Measurements from ENCODE around the gene HGS.

HGS gene, protein sequence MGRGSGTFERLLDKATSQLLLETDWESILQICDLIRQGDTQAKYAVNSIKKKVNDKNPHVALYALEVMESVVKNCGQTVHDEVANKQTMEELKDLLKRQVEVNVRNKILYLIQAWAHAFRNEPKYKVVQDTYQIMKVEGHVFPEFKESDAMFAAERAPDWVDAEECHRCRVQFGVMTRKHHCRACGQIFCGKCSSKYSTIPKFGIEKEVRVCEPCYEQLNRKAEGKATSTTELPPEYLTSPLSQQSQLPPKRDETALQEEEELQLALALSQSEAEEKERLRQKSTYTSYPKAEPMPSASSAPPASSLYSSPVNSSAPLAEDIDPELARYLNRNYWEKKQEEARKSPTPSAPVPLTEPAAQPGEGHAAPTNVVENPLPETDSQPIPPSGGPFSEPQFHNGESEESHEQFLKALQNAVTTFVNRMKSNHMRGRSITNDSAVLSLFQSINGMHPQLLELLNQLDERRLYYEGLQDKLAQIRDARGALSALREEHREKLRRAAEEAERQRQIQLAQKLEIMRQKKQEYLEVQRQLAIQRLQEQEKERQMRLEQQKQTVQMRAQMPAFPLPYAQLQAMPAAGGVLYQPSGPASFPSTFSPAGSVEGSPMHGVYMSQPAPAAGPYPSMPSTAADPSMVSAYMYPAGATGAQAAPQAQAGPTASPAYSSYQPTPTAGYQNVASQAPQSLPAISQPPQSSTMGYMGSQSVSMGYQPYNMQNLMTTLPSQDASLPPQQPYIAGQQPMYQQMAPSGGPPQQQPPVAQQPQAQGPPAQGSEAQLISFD

DNA sequence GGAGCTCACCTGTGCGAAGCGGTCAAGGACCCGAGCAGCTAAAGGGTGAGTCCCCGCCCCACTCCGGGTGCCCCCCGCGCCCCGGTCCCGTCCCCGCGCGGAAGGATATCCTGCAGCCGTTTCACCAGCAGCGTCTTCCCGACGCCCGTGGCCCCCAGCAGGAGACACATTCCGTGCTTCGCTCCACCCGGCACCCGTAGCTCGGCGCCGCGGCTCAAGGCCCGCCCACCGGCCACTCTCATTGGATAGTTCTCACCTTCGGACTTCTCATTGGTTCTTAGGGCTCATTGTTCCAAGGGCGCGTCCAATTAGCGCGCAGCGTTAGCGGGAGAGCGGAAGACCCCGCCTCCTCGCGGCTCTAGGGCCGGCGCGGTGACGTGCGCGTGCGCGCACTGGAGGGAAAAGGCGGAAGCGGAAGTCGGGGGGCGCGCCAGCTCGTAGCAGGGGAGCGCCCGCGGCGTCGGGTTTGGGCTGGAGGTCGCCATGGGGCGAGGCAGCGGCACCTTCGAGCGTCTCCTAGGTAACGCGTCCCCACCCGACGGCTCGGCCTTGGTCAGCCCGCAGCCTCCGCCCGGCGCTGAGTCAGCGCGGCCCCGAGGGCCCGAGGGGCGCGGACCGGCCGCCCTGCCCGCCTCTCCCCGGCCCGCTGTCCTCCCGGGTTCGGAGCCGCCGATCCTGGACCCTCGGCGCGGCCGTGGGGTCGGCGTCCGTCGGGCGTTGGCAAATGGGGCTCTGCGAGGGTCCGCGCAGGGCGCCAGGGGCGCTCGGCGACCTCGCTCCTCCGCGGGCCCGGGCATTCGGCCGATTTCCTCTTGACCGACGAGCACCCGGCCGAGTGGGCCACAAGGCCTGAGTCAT is at the start of gene HGS, which contains the start of gene ARL16:
Gene HGS, plus strand, starts transcription at position 428 of the 858 bp plus-strand sequence. Its CDS starts 56 bp downstream, at position 484.
Gene ARL16, minus strand, starts transcription at position 214 of the 858 bp plus-strand sequence. Its CDS starts 44 bp downstream, at position 170.
- DNase-seq = peak; percentile 93 to 97 (median 94)

DNA sequence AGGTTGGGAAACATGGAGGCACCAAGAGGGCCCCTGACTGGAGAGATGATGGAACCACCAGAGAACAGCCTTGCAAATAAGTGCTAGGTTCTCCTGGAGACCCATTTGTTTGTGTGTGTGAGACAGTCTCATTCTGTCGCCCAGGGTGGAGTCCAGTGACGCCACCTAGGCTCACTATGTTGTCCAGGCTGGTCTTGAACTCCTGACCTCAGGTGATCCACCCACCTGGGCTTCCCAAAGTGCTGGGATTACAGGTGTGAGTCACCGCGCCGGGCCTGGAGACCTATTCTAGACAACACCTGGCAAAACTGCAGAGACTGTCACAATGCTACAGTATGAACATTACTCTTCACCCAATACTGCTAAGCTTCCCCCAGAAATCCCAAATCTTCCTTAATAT is 48.4 kb upstream of the HGS start:
- no peak for DNase-seq

DNA sequence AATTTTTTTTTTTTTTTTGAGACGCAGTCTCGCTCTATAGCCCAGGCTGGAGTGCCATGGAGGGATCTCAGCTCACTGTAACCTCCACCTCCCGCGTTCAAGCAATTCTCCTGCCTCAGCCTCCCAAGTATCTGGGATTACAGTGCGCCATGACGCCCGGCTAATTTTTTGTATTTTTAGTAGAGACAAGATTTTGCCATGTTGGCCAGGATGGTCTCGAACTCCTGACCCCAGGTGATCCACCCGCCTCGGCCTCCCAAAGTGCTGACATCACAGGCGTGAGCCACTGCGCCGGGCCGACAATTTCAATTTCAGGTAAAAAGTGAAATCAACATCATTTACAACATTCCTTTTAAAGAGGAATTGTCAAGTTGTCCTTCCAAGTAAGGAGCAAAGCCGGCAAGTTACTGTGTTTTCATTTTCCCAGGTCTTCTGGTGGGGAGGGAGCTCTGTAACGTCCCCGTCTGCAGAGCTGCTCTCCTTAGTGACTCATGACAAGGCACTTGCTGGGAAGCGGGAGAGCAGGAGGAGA is 47.8 kb upstream of the HGS start:
- no peak for DNase-seq

DNA sequence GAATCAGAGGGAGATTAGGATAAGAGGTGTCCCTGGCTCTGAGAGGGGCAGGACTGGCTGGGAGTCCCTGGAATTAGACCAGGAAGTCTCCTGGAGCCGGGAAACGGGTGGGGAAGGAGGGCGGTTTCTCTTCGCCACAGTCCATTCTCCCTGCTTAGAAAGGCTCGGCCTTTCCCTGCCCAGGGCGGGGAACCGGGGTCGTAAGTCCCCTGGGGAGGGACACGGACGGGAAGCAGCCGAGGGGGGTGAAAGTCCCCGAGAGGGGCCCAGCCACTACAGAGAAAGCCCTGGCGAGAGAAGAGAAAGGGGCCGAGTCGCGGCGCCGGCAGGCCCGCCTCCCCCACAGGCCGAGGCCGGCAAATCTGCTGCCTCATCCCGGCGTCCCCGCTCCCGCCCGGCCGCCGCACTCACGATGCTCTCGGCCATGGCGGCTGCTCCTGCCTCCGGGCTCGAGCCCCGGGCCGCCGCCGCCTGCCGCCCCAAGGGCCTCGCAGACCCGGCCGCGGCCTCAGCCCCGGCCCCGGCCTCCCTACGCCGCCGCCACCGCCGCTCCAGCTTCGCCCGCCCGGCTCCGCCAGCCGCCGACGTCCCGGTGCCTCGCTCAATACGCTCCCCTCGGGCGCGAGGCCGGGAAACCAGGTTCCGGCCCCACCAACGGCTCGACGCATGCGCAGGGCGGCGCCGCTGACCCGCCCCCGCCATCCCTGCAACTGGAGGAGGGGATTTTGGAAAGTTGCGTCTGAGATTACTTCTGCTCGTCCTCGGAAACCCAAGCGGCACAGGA is 47.1 kb upstream of the HGS start, which contains the start of the genes NPLOC4 and TSPAN10:
Gene NPLOC4, minus strand, starts transcription at position 608 of the 784 bp plus-strand sequence. Its CDS starts 182 bp downstream, at position 426.
Gene TSPAN10, plus strand, starts transcription at position 692 of the 784 bp plus-strand sequence. CDS start 5,217 bp downstream, outside the sequence.
- peak; percentile 47 to 78 (median 72) for DNase-seq

DNA sequence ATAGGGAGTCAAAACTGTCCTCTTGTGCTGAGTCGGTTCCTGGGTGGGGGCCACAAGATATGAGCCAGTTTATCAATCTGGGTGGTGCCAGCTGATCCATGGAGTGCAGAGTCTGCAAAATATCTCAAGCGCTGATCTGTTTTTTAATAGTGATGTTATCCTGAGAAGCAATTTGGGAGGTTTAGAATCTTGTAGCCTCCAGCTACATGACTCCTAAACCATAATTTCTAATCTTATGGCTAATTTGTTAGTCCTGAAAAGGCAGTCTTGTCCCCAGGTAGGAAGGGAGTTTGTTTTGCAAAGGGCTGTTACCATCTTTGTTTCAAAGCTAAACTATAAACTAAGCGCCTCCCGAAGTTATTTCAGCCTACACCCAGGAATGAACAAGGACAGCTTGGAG is 45.1 kb upstream of the HGS start:
- no peak for DNase-seq

DNA sequence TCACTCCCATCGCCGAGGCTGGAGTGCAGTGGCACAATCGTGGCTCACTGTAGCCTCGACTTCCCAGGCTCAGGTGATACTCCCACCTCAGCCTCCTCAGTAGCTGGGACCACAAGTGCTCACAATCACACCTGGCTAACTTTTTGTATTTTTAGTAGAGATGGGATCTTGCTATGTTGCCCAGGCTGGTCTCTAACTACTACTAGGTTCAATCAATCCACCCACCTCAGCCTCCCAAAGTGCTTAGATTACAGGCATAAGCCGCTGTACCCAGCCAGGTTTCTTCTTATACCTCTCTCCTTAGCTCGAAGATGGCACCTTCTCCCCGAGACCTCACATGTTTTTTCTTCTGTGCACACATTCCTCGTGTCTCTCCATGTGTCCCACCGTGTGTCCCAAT is 43.8 kb upstream of the HGS start:
- DNase-seq = no peak

DNA sequence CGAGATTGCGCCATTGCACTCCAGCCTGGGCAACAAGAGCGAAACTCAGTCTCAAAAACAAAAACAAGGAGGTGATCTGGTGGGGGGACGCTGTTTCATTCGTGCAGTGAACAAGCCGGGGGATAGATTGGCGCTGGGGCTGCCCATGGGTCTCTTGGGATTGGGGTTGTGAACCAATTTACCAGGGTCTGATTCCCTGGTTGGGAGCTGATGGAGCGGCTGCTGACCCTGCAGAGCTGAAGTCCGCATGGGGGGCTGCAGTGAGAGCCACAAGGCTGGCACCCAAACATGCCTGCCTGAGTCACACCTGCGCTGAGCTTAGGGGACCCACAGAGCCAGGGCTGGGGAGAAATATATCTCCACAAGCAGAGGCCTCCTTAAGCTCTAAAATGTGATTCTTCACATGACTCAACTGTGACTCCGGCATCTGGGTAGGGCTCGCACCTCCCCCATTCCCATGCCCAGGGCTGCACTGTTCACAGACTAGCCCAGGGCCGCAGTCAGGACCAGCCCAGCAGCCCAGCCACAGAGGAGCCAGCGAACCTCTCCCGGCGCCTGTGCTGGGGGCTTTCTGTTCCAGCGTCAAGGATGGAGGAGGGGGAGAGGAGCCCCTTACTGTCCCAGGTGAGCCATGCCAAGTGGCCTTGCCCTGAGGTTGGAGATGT is 41.9 kb upstream of the HGS start:
- DNase-seq = no peak

DNA sequence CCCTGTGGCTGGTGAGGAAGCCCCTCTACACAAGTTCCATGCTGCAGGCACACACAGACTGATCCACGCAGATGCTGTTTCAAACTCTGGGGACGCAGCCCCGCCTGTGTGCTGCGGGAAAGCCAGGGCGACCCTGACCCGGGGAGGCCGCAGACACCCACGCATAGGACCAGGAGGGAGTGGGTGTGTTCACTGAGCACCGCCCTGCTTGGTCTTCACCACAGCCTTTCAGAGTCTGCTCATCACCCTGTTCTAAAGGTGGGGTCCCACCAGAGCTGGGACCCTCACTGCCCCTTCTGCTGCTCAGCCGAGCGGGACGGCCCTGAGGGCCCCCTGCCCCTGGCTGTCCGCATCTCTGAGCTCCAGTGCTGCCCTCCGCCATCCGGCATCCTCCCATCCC is 39.3 kb upstream of the HGS start:
- no peak for DNase-seq

DNA sequence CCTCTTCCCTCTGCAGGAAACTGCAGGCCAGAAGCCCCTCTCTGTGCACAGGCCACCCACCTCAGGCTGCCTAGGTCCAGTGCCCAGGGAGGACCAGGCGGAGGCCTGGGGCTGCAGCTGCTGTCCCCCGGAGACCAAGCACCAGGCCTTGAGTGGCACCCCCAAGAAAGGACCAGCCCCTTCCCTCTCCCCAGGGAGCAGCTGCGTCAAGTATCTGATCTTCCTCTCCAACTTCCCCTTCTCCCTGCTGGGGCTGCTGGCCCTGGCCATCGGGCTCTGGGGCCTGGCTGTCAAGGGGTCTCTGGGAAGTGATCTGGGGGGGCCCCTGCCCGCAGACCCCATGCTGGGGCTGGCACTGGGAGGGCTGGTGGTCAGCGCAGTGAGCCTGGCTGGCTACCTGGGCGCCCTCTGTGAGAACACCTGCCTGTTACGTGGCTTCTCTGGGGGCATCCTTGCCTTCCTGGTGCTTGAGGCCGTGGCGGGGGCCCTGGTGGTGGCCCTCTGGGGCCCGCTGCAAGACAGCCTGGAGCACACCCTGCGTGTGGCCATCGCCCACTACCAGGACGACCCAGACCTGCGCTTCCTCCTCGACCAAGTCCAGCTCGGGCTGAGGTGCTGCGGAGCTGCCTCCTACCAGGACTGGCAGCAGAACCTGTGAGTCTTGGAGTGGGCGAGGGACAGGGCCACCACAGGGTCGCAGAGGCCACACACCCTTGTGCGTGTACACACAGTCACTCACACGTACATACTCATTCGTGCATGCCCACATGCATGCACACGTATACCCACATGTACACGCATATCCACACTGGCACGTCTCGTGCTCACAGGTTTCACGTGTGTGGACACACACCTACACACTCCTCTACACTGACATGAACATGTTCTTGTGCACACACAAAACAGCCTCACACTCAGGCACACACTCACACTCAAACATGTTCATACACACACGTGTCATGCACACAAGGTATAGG is 38.5 kb upstream of the HGS start:
- DNase-seq = no peak

DNA sequence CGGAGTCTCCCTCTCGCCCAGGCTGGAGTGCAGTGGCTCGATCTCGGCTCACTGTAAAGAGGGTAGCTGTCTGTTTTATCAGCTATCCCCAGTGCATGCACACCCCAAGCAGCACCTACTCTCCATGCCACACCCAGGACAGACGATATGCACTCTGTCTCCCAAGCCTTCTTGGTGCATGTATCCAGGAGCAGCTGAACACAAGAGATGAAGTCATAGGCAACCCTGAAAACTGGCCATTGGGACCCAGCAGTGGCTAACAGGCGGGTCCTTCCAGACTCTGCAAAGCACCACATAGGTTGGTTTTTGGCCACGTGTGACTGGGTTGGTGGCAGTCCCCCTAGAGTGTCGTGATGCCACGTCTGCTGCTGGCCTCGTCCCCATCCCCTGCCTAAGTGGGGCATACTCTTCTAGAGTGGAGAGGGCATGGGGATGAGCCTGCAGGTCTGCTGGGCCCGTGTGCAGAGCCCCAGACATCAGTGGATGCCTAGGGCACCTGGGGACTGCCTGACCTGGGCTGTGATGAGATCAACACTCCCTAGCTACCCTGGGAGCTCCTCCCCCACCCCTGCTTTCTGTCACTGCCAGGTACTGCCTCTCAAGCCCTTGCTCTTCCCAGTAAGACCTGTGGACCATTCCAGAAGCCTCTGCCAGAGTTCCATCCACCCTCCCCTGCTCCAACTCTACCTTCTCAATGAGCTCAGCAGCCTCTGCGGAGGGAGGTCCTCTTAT is 36.8 kb upstream of the HGS start:
- no peak for DNase-seq

DNA sequence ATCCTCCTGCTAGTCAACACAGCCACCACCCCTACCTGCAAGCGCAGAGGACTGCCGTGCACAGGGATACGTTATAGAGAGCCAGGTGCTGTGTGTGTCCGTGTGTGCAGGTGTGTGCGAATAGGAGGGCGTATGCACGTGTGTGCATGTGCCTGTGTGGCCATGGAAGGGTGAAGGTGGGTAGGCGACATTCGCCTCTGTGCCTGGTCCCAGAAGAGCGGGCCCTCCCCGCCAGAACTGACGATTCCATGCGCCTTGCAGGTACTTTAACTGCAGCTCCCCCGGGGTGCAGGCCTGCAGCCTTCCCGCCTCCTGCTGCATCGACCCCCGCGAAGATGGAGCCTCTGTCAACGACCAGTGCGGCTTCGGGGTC is 36.2 kb upstream of the HGS start:
- no peak for DNase-seq

DNA sequence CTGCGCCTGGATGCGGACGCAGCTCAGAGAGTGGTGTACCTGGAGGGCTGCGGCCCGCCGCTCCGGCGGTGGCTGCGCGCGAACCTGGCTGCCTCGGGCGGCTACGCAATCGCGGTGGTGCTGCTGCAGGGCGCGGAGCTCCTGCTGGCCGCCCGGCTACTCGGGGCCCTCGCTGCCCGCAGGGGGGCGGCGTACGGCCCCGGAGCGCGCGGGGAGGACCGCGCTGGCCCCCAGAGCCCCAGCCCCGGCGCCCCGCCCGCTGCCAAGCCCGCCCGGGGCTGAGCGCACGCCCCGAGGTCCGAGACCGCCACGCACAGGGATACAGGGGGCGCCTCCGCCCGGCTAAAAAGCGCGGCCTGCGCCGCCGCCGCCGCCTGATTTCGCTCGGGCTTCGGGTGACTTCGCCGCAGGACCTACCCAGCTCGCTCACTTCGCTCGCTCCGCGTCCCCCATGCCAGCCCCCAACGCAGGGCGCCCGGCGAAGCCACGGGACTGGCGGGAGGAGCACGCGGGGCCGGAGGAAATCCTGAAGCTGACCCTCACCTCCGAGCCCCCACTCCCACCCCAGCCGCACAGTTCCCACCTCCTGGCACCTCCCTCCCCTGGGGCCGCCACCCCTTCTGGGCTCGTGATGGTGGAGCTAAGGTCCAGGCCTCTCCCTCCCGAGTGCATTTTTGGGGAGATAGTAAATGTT is 35.7 kb upstream of the HGS start:
- DNase-seq = no peak

DNA sequence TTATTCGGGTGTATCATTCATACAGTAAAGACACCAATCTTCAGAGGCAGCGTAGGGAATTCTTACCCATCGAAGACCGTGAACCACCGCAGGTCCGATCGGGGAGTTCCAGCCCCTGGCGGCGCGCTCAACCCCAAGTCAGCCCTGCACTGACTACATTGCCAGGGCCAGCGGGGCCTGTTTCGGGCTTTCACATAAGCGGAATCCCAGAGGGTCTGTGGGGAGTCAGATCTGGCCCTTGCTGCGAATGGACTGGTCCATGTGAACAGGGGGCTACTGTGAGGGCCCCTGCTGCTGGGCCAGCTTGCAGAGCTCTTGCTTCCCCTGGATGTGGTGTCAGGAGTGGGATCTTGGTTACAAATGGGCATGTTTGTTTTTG is 35.1 kb upstream of the HGS start:
- DNase-seq = no peak

DNA sequence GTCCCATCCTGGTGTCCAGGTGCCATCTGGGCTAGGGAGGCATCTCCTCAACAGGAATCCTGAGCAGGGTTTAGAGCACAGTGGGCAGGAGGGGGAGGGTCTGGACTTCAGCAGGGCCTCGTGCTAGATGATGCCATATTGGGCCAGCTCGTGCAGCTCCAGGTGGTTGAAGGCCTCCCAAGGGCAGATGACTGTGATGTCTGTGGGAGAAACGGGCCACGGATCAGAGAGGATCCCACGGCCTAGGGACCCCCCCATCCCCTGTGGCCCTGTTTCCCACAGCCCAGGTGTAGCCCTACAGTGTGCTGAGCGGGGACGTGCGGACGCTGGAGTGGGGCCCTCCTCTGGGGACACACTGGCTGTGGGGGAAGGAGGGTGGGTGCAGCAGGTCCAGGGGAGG is 32.9 kb upstream of the HGS start:
- DNase-seq = no peak

DNA sequence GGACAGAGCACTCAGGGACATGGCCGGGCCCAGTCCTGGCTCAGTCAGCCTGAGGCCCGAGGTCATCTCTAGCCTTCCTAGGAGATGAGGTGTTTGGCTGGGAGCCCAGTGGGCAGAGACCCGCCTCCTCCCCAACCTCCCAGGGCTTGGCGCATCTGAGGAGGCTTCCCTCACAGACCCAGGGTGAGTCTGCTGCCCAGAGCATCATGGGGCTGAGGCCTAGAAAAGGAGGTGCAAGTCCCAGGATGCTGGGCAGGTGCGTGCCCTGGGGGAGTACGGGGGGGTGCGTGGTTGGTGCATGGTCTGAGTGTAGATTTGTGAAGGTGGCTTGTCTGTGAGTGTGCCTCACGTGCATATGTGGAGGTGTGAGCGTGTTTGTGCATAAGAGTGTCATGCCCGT is 32.1 kb upstream of the HGS start:
- DNase-seq = no peak

DNA sequence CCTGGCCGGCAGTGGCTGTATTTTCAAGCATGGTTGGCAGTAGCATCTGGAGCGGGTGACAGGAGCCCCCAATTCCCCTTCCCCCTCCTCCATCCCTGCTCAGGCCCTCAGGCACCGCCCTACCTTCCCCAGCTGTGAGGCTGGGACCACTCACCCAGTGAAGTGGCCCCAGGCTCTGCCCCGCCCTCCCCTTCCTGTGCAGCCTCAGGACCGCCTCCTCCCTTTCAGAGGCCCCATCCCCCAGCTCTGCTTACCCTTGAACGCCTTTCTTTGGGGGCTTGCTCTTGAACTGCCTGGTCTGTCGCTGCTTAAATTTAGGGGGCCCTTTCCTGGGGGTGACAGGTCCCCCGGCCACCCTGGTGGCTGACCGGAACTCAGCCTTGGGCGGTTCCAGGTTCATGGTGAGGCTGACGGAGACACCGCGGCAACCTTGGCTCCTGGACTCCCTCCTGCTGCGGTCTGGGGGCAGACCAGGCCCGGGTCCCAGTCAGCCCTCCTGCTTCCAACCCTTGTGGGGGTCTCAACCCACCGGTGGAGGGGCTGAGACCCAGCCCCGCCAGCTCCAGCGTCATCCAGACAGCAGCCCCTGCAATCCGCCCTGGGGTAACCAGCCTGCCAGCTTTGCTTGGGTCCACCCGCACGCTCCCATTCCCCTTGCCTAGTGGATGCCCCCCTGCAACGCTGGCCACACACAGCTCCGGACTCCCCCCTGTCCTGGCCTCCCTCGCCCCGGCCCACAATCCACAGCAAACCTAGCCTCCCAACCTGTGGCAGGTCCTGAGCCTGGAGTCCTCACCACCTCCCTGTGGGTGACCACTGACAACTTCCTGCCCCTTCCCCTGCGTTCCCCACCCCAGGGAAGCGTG is 30.7 kb upstream of the HGS start:
- DNase-seq = no peak

DNA sequence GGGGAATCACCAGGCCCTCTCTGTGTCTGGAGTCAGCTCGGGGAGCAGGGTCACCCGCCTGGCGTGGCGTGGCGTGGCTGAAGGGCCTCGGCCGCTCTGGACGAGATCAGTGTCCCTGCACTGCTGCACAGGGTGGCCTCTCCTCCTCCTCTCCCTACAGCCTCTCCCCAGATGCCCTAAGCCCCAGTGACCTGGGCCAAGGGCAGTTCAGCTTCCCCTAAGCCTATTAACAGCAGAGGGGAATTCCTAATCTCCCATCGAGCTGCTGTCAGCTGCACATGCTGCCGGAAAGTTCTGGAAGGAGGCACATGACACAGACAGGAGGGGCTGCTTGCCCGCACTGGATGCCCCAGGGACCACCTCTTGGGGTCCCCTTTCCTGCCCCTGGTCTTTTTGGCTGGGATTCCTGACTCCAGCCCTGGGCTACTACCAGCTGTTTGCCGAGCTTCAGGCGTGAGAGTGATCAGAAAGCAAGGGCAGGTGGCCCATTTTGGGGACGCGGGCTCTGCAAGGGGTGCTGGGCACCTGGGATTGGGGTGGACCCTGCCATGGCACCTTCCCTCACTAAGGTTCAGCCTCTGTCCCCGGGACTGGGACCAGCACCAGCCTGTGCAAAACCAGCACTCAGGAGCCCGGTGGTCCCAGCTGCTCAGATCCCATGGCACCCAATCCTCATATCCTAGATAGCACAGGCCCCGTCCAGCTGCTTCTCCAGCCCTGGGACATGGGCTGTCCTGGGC is 28.3 kb upstream of the HGS start:
- DNase-seq = no peak

Measured in activated naive CD4-positive, alpha-beta T cell (primary cell).